Ishikawa (cell line): ENCODE data around the gene PKD2L2.

Experiments used
- CEBPB ChIP-seq: IDR thresholded peaks from 2 replicates; pipeline ENCODE4 v1.6.1; 2012
- CREB1 ChIP-seq: IDR thresholded peaks from 2 replicates; pipeline ENCODE4 v1.6.1; 2012; ENCODE audit warnings: low read depth
- EGR1 ChIP-seq: IDR thresholded peaks from 2 replicates; pipeline ENCODE4 v1.6.1; 2012
- EP300 ChIP-seq: IDR thresholded peaks from 2 replicates; pipeline ENCODE4 v1.6.1; 2012; ENCODE audit warnings: borderline replicate concordance
- FOXM1 ChIP-seq: IDR thresholded peaks from 2 replicates; pipeline ENCODE4 v1.6.1; 2012; ENCODE audit warnings: low read depth, borderline replicate concordance
- MAX ChIP-seq: IDR thresholded peaks from 2 replicates; pipeline ENCODE4 v1.6.1; 2012
- NFIC ChIP-seq: IDR thresholded peaks from 2 replicates; pipeline ENCODE4 v1.6.1; 2012
- RAD21 ChIP-seq: IDR thresholded peaks from 2 replicates; pipeline ENCODE4 v1.6.1; 2012; ENCODE audit warnings: low read depth
- REST ChIP-seq: IDR thresholded peaks from 2 replicates; pipeline ENCODE4 v1.6.1; 2012; ENCODE audit warnings: low read depth, mild to moderate bottlenecking
- TAF1 ChIP-seq: IDR thresholded peaks from 2 replicates; pipeline ENCODE4 v1.6.1; 2012; ENCODE audit warnings: low read depth, mild to moderate bottlenecking
- TCF12 ChIP-seq: IDR thresholded peaks from 2 replicates; pipeline ENCODE4 v1.6.1; 2012; ENCODE audit warnings: low read depth
- TEAD4 ChIP-seq: IDR thresholded peaks from 2 replicates; pipeline ENCODE4 v1.6.1; 2012
- USF1 ChIP-seq: IDR thresholded peaks from 2 replicates; pipeline ENCODE4 v1.6.1; 2012
- YY1 ChIP-seq: IDR thresholded peaks from 2 replicates; pipeline ENCODE4 v1.6.1; 2012; ENCODE audit warnings: low read depth
- ZBTB7A ChIP-seq: IDR thresholded peaks from 2 replicates; pipeline ENCODE4 v1.6.1; 2012; ENCODE audit warnings: low read depth

Gene PKD2L2

GRCh38 chr5:137858954-137859353 is 30.3 kb upstream of the PKD2L2 start:
- TF ChIP-seq USF1, result no peak
- no peak for TF ChIP-seq RAD21
- TF ChIP-seq TEAD4, result no peak
- no peak for TF ChIP-seq MAX
- no peak for TF ChIP-seq FOXM1
- TF ChIP-seq CREB1, result no peak
- TF ChIP-seq TCF12, result no peak
- no peak for TF ChIP-seq EP300
- TF ChIP-seq ZBTB7A, result no peak
- TF ChIP-seq YY1, result no peak
- TF ChIP-seq CEBPB, result no peak
- no peak for TF ChIP-seq NFIC
- no peak for TF ChIP-seq EGR1
- TF ChIP-seq TAF1, result no peak
- no peak for TF ChIP-seq REST

- TF ChIP-seq ZBTB7A, result no peak
These were observed 27.0 kb upstream of the PKD2L2 start for GRCh38 chr5:137862251-137862650.

GRCh38 chr5:137866541-137867388 is 22.5 kb upstream of the PKD2L2 start:
- TF ChIP-seq FOXM1 (no peak), EGR1 (no peak), CEBPB (no peak), USF1 (no peak), TEAD4 (no peak), TAF1 (no peak), EP300 (no peak), CREB1 (no peak), NFIC (no peak), ZBTB7A (no peak), TCF12 (no peak), YY1 (no peak), MAX (no peak), REST (no peak), RAD21 (no peak)

GRCh38 chr5:137867664-137868063 is 21.6 kb upstream of the PKD2L2 start, which contains the start of gene MYOT:
Gene MYOT, plus strand, starts transcription at chr5:137867860. Its CDS starts 2,792 bp downstream, at chr5:137870652.
- TF ChIP-seq EGR1 (no peak), ZBTB7A (no peak), MAX (no peak), REST (no peak), CEBPB (no peak), FOXM1 (no peak), EP300 (no peak), YY1 (no peak), TAF1 (no peak), NFIC (no peak)
